NCI-H2029 (cell line): ENCODE measurements around the gene FAM170B.

Source experiments
- DNase-seq: peaks from one replicate; lab custom pipeline; 2025; lab: John Stamatoyannopoulos, UW

Gene FAM170B

DNA sequence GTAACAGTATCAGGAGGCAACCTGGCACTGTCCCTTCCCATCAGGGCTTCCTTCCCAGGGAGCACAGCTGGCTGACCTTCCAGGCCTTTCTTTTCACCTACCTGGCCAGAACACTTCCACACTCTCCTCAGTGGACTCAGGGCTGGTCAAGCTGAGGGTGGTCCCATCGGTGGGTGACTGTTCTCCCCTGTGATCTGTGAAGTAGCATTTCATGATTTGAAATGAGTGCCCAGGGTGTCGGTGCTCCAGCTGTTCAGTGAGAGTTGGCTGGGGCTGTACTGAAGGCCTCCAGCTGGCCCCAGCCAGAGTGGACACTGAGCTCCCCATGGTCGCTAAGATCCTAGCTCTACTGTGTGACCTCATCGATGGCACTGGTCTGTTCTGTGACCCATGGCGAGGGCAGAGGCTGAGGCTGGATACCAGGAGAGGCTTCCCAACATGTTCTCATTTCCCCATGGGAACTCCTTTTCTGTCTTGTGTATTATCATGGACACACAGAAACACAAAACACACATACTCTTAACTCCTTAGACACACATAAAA lies at the start of gene FAM170B:
TSS of gene FAM170B (minus strand) at position 316 of the 543 bp plus-strand sequence. CDS start at position 213, 103 bp downstream.
- no peak for DNase-seq

DNA sequence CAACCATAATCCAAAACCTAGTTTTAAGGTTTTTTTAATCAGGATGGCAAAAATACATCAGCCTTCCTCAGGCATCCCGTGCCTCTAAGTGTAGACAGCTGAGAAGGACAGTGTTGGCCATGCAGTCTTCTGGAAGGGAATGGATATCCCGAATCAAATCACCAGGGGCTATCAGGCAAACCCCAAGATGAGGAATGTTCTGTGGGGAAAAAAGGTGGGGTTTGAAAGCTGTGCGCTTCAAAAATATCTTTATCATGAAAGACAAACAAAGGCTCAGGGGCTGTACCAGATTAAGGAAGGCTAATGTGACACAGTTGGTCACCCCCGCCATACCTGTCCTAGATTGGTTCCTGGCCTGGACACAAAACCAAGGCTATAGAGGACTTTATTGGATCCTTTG lies 49.0 kb upstream of the FAM170B start:
- DNase-seq, result no peak

DNA sequence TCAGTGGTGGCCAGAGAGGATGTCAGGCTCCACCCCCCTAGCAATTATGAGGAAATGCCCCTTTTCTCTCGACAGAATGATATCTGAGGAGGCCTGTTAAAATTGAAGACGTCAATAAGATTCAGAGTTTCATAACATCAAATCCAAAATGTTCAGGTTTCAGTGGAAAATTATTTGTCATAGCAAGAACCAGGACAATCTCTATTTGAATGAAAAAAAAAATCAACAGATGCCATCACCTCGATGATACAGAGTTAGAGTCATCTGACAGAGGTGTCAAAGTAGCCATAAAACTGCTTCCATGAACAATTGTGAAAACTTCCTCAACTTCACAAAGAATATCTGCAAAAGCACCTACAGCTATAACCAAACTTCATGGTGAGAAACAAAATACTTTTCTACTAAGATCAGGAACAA lies 46.6 kb upstream of the FAM170B start:
- DNase-seq, result no peak

DNA sequence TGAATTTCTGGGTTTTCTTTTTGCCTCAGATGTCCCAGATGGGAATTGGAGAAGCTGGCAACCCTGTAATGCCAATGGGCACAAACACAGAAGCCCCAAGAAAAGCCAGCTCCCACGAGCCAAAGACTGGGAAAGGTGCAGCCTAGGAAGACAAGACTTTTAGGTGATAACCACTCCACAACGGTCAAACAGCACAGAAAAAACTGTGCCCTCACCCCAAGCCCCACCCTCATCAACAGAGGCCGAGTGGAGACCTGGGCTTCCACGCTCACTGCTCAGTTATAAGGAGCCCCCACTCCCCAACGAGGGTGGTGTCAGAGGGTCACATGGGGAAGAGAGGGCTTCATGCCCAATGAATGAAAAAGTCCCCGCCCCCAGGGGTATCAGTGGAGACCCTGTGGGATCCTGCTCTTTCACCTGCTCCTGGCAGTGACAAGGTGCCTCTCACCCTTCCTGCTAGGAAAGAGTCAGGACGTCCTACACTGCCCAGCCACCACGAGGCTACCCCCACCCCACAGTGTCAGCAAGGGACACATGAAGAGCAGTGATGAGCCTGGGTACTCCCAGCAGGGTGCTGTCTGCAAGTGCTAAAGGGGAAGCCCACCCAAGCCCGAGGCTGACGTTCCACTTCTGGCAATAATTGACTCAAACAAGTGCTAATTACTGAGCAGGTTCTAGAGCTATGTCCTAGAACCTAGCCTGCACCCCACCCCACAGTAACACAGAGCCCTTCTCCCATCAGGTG lies 46.0 kb upstream of the FAM170B start:
- DNase-seq, result no peak

DNA sequence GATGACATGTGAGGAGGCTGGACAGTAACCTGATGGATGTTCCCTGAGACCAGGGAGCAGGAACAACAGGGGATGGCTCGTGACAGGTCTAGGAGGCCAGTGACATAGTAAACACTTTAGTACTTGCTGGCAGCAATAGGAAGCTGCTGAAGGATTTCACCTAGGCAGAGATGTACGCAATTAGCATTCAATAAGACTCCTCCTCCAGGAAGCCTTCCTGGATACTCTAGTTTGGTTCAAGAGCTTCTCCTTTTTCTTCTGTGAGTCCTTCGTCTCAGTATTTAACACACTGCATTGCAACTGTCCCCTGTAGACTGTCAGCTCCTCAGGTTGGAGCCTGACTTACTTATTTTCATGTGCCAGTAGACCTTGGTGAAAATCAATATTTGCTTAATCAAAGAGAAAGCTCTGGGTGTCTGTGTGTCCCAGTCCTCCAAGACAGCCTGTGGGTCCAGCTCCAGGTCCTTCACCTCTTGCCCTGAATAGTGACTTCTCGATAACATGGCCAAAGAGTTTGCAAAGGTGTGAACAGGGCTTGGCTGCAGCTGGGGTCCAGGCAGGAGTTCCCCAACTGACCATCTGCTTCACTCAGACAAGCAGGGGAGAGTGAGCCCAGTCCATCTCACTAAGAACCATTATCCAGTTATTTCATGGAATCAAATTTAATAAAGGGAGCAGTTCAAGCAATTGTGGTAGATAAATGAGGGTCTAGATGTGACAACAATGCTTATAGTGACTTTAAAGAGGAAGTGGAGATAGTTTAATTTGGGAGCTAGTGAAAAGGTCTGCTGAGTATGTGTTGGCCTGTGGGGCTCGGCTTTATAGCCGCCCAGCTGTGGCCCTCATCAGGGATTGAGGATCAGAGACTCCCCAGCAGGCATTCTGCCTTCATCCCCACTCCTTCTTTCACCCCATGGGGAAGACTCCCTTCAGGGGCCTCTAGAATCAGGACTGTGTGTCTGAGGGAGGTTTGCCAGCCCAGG lies 45.0 kb upstream of the FAM170B start:
- no peak for DNase-seq

DNA sequence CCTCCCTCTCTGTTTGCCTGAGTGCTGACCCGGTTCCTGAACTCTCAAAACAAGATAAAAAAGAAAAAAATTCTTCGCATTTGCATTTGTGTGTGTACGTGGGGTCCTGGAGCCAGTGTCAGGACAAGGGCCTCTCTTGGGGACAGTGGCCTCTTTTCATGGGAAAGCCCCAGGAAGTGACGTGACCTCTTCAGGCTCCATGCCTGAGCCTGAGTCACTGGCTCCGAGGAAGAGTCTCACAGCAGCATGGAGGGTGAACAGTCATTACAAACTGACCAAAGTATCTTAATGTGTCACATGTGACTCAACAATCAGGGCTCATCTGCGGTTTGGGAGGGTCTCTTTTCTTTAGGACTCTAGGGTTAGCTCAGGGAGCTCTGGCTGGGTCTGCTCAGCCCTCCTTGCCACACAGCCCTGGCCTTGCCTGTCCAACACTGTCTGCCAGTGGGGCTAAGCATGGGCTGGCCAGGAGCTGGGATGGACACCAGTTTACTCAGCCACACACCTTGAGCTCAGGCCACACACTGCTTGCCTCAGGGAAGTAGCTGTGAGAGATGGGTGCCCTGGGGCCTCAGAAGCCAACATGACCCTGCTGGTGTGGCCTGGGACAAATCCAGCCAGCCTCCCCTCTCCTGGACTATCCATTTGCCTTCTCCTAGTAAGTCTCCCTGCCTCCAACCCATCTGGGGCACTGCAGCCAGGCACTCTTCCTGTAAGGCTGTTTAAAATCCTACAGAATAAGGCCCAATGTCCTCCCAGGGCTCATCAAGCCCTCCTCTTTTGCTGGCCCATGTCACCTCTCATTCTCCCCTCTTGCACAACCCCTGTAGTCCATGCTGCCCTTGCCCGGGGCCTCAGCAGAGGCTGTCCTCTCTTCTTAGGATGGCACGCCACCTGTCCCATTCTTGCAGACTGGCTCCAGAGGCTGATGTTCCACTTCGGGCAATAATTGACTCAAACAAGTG lies 43.9 kb upstream of the FAM170B start:
- DNase-seq, result no peak

DNA sequence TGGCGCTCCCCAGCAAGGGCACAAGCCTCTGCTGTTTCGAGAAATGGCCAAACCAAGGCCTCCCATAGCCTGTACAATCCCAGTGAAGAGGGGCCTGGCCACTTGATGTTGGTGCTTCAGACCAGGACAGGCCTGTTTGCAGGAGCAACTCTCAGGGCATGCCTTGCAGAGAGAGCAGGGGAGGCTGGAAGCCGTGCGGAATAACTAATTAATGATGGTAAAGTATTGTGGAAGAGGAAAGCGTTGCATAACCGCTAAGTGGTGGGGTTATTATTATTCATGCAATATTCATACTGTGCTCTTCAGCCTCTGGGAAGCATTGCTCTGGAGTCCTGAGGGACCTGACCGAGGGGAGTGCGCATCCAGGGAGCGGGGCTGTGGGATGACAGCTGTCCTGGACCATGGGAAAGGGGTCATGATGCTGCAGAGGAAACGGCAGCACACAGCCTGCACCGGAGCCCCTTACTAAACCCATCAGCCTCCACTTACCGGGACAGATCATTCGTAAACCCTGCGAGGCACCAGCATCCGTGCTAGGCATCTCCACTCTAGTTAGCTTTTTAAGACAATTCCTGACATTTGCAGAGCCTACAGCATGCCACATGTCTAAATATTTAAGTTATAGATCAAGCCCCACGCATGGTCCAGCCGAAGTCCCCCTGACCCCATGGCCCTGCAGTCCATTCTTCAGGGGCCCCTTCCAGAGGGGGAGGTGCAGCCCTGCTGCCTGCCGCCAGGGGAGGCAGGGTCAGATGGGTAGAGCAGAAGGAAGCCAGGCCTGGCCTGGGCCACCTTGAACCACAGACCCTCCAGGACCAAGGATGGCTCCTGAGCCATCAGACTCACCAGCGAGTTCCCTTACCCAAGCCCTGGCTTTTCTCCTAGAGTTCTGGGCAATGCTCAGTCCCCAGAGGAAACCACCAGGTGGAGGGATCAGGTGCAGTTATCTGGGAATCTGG lies 42.8 kb upstream of the FAM170B start:
- DNase-seq, result no peak

DNA sequence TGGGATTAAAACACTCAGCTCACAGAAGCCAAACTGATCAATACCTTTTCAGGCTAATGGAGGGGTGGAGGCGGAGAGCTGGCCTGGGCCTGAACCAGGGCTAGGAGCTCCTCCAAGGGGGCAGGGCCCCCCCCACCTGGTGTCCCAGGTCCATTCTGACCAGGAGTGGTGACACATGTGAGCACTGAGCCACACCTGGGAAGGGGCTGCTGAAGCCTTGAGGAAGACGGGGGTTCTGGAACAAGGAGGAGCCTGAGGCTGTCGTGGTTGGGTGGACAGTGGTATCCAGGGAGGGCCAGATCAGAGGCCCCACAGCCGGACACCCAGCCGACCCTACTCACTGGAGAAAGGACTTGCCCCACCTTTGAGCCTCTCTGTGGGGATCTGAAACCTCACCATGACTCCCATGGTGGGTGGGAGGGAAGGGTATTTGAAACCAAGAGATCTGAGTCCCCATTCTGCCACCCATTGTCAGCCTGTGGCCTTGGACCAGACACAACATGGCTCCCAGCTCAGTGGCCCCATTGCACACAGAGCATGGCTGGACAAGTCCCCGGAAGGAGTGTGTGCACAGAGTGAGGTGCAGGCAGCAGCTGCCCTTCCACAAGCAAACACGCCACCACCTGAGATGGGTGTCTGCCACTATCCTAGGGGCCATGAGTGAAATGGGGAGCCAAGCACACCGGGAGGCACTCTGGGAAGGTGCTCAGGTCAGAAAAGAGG lies 41.9 kb upstream of the FAM170B start:
- no peak for DNase-seq

DNA sequence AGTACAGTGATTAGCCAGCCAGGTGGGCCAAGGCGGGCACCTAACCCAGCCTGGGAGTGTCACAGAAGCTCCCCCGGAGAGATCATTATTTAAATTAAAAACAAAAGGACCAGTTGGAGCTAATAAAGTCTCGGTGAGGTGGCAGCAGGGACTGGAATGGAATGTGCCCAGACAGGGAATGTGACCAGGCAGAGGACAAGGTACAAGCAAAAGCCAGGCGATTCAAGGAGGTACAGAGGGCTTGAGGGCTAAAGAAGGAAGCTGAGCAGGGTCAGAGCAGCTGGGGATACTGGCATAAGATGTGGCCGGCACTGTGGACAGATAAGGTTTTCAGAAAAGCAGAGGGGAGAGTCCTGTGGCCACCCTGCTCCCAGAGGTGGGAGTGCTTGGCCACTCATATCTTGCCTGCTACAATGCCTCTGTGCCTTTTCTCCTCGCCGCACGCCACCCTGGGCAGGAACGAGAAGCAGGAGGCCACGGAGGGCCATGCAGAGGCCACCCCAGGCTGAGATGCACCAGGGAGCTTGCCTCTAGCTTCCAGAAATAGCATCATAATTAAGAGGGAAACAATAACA lies 41.2 kb upstream of the FAM170B start:
- no peak for DNase-seq

DNA sequence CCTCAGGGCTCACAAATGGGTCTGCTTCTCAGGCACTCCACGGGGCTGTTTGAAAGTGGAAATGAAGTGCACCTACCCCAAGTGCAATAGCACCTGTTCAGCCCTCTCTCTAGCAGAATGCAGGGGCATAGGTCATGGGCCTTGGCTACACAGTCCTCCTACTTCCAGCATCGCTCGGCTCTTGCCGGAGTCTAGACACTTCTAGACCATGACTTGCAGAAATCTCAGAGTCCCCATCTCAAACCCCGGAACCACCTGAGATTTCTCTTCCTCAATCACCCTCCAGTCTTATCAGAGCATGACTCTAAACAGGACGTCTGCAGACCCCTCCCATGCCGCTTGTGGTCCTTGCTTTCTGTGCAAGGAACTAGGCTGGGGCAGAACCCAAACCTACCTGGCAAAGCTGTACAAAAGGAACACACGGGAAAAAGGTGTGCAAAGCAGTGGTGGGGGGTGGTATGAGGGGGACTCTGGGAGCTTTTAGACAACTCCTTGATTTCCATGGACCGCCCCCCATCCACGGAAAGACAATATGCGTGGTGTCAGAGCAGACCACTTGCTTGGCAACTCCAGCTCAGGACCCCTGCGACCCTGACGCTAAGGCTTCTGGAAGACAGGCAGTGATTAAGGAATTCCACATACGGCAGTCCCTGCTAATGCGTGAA lies 40.6 kb upstream of the FAM170B start:
- no peak for DNase-seq

DNA sequence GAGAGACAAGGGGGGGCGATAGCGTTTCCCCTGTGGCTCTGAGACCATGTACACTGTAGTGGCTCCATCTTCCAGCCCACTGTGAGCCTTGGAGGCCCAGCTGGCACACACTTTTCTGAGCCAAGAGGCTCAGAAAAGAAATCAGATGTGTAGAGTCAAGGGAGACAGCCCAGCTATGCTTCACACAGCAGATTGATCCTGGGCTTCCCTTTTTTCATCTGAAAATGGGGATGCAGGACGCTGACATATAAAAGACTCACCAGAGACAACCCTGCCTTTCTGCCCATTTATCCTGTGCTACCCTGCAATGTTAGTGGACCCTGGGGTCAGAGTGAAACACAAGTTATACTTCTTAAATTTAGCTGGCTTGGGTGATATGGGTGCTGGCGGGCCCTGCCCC lies 40.0 kb upstream of the FAM170B start:
- no peak for DNase-seq

DNA sequence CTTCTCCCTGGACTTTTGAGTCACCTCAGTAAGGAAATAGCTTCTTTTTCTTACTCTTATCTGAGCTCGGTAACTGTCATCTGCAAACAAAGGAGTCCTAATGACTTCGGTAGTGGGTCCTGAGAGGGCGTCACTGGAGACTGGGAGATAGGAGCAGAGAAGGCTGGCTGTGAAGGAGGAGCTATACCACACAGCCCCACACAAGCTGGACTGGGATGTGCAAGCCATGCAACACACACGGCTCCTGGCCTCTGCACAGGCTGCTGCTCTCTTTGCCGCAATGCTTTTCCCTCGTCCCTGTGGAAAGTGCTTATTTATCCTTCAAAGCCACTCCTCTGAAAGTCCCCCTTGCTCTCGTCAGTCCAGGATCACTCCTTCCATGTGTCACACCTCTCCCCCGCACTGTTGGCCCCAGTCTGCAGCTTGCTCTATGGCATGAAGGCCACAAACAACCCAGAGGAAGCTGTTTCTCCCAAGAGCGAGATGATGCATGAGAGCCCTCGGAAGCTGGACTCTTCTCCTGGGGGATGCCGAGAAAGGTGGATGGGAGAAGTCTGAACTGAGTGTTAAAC lies 39.5 kb upstream of the FAM170B start:
- no peak for DNase-seq

DNA sequence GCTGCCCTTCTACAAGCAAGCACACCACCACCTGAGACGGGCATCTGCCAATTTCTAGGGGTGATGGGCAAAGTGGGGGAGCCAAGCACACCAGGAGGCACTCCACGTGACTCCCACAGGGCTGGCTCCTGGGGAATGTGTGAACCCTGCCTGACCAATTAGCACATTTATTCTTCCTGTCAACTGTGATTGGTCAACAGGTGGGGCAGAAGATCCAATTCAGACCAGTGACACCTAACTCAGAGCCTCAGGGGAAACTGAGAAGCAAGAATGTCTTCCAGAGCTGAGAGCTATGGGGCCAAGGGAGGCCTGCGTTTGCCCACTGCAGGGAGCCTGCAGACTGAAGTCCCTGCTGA lies 38.9 kb upstream of the FAM170B start:
- DNase-seq, result no peak

DNA sequence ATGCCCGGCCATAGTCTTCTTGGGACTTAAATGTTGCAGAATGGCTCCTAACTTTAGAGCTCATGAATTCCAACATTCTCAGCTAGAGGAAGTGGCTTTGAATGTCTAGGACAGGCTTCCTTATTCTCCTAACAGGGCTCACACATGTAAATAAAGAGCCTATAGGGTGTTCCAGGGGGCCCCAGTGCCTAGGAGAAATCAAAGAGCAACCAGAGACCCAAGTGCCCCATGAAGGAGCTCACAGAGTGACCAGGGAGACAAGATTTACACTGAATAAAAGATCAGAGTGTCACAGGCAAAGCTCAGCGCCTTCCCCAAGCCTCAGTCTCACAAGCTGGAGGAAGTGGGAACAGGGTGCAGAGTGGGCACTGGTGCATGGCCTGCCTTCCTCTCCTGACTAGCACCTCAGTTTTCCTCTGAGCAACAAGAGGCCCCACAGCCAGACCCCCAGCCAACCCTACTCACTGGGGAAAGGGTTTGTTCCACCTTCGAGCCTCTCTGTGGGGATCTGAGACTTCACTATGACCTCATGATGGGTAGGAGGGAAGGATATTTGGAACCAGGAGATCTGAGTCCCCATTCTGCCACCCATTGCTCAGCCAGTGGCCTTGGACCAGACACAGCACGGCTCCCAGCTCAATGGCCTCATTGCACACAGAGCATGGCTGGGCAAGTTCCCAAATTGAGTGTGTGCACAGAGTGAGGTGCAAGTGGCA lies 38.4 kb upstream of the FAM170B start:
- no peak for DNase-seq

DNA sequence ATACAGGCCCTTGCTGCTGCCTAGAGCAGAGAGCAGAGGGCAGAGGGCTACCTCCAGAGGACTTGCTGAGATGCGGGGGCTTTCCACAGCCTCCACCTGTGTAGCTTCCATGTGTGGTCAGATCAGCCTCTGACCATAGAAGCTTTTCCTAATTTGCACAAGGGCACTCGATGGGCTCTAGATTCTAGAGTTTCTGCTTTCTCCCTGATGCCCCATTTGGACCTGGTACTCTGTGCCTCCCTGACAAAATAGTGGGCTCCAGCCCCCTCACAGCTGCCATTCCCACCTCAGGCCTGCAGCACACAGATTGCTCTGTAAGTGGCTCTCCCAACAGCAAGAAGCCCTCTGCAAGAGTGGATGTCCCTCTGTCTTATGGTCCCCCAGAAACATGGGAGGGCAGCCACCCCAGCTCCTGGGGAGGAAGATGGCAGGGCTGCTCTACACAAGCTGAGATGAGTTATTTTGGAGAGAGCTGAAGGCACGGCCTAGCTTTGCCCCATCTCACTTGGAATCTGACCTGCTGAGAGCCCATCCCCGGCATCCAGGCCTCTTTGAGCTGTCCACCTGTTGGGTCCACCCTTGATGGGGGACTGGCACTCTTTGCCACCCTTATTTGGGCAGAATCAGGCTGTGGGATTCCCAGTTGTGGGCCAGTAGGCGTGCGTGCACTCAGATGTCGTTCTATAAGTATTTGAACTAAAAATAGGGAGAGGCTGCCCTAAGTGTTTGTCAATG lies 37.7 kb upstream of the FAM170B start:
- no peak for DNase-seq

DNA sequence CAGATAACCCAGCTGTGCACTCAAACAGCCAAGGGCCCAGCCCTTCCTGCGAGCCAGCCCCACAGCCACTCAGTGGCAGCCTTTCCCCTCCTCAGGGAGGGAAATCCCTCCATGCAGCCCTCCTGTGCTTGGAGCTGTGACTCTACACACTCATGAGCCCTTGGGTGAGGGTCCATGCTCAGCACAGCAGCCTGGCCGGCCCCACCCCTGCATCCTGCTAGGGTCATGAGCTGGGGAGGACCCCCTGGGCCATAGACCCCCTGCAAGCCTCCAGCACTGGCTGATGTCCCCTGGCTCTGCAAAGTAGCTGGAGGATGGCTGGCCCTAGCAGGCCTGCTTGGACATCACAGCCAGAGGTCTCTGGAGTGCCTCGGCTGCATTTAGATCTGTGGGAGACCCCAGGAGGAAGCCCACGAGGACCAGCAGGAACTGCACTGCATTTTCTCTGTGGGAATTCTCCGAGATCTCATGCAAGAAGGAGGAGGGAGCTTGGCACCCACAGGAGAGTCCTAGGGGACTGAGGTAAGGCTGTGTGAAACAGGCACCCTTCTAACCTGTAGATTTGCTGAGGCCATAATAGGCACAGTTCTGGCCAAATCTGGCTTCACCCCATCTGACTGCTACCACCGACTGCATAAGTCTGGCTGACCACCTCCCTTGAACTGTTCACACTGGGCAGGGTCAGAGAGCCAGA lies 37.0 kb upstream of the FAM170B start:
- no peak for DNase-seq

DNA sequence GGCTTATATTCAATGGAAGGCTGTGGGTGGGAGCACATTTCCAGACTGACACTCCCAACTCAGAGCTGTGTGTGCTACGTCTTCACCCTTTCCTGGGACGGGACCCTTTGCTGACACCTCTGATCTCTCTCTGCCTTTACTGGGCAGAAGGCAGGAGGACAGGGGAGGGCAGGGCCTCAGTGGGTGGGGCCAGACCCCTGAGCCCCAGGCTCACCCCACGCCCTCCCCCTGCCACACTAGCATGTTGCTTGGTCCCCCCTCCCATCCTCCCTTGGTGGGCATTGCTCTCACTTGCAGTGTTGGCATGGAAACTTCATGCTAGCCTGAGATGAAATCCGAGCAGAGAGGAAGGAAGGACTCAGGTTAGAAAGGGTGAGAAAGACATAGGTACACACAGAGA lies 36.0 kb upstream of the FAM170B start:
- DNase-seq, result no peak
